ENCODE results near the gene ACYP2.
"Not testable (repeated sequence)": the region's sequence is repeated elsewhere in the genome, so short reads cannot be mapped to it uniquely, and the experiment has no call there.

The ACYP2 gene

GRCh38 chr2:54287532-54287931 lies 172.1 kb downstream of the ACYP2 start:
- Histone ChIP-seq H3K9ac (ENCODE audit: insufficient read length) (no peak overlapping the region), H3K27ac (no peak overlapping the region), H3K9me3 (ENCODE audit: low read depth, low read length) (no peaks in the 10 kb centered on the region), H3K36me3 (ENCODE audit: insufficient read depth, low read length) (no peaks in the 10 kb centered on the region), H3K4me3 (no peak overlapping the region)
- no peak for TF ChIP-seq POLR2AphosphoS5 (IDR thresholded peaks at IDR 0.05; ENCODE audit: borderline replicate concordance, low read depth, low read length)
- TF ChIP-seq EZH2 (IDR thresholded peaks at IDR 0.05), result no peak
- no peak for TF ChIP-seq FOXP2 (optimal IDR thresholded peaks at IDR 0.05; ENCODE audit: control extremely low read depth, extremely low read length, insufficient read depth)
- no peak for DNase-seq (ENCODE audit: low read depth, low spot score)

GRCh38 chr2:54289917-54290316 lies 174.5 kb downstream of the ACYP2 start:
- Histone ChIP-seq H3K9ac (ENCODE audit: insufficient read length) (no peak overlapping the region), H3K9me3 (ENCODE audit: low read depth, low read length) (no peaks in the 10 kb centered on the region), H3K36me3 (ENCODE audit: insufficient read depth, low read length) (no peaks in the 10 kb centered on the region), H3K27ac (no peak overlapping the region), H3K4me3 (no peak overlapping the region)
- no peak for TF ChIP-seq POLR2AphosphoS5 (IDR thresholded peaks at IDR 0.05; ENCODE audit: borderline replicate concordance, low read depth, low read length)
- TF ChIP-seq EZH2 (IDR thresholded peaks at IDR 0.05), result no peak
- no peak for TF ChIP-seq FOXP2 (optimal IDR thresholded peaks at IDR 0.05; ENCODE audit: control extremely low read depth, extremely low read length, insufficient read depth)
- no peak for DNase-seq (ENCODE audit: low read depth, low spot score)

GRCh38 chr2:54290356-54291025 lies 175.1 kb downstream of the ACYP2 start:
- DNase-seq (ENCODE audit: low read depth, low spot score), result no peak
- Histone ChIP-seq H3K27ac (no peak overlapping the region), H3K9me3 (ENCODE audit: low read depth, low read length) (no peaks in the 10 kb centered on the region), H3K4me3 (no peak overlapping the region), H3K36me3 (ENCODE audit: insufficient read depth, low read length) (no peaks in the 10 kb centered on the region), H3K9ac (ENCODE audit: insufficient read length) (no peak overlapping the region)
- no peak for TF ChIP-seq FOXP2 (optimal IDR thresholded peaks at IDR 0.05; ENCODE audit: control extremely low read depth, extremely low read length, insufficient read depth)

GRCh38 chr2:54294665-54295064 lies 179.2 kb downstream of the ACYP2 start:
- H3K9ac ChIP-seq (ENCODE audit: insufficient read length); DNase-seq (ENCODE audit: low read depth, low spot score); H3K36me3 ChIP-seq (ENCODE audit: insufficient read depth, low read length); H3K4me3 ChIP-seq; H3K9me3 ChIP-seq (ENCODE audit: low read depth, low read length); H3K27ac ChIP-seq: not testable (repeated sequence)

GRCh38 chr2:54295911-54296310 lies 180.5 kb downstream of the ACYP2 start:
- H3K9ac ChIP-seq (ENCODE audit: insufficient read length), result no peak overlapping the region

GRCh38 chr2:54298514-54298913 lies 183.1 kb downstream of the ACYP2 start:
- Histone ChIP-seq H3K9ac (ENCODE audit: insufficient read length) (no peak overlapping the region), H3K36me3 (ENCODE audit: insufficient read depth, low read length) (no peaks in the 10 kb centered on the region), H3K4me3 (no peak overlapping the region), H3K27ac (no peak overlapping the region), H3K9me3 (ENCODE audit: low read depth, low read length) (no peaks in the 10 kb centered on the region)
- TF ChIP-seq POLR2AphosphoS5 (IDR thresholded peaks at IDR 0.05; ENCODE audit: borderline replicate concordance, low read depth, low read length) (no peak), FOXP2 (optimal IDR thresholded peaks at IDR 0.05; ENCODE audit: control extremely low read depth, extremely low read length, insufficient read depth) (no peak), EZH2 (IDR thresholded peaks at IDR 0.05) (no peak)
- DNase-seq (ENCODE audit: low read depth, low spot score), result no peak

More at GRCh38 chr2:54295911-54296310, 180.5 kb downstream of the ACYP2 start:
- no peaks in the 10 kb centered on the region for H3K9me3 ChIP-seq (ENCODE audit: low read depth, low read length)
- no peaks in the 10 kb centered on the region for H3K36me3 ChIP-seq (ENCODE audit: insufficient read depth, low read length)
- no peak overlapping the region for H3K4me3 ChIP-seq
- no peak for TF ChIP-seq EZH2 (IDR thresholded peaks at IDR 0.05)
- TF ChIP-seq FOXP2 (optimal IDR thresholded peaks at IDR 0.05; ENCODE audit: control extremely low read depth, extremely low read length, insufficient read depth), result no peak
- no peak for TF ChIP-seq POLR2AphosphoS5 (IDR thresholded peaks at IDR 0.05; ENCODE audit: borderline replicate concordance, low read depth, low read length)
- no peak overlapping the region for H3K27ac ChIP-seq
- DNase-seq (ENCODE audit: low read depth, low spot score), result no peak

- TF ChIP-seq FOXP2 (optimal IDR thresholded peaks at IDR 0.05; ENCODE audit: control extremely low read depth, extremely low read length, insufficient read depth) (no peak), EZH2 (IDR thresholded peaks at IDR 0.05) (no peak), POLR2AphosphoS5 (IDR thresholded peaks at IDR 0.05; ENCODE audit: borderline replicate concordance, low read depth, low read length) (no peak)
- Histone ChIP-seq H3K27ac (no peak overlapping the region), H3K36me3 (ENCODE audit: insufficient read depth, low read length) (no peaks in the 10 kb centered on the region), H3K4me3 (no peak overlapping the region), H3K9ac (ENCODE audit: insufficient read length) (no peak overlapping the region), H3K9me3 (ENCODE audit: low read depth, low read length) (no peaks in the 10 kb centered on the region)
- no peak for DNase-seq (ENCODE audit: low read depth, low spot score)
Observed at GRCh38 chr2:54303631-54304030, 188.2 kb downstream of the ACYP2 start.

GRCh38 chr2:54306556-54306955 lies 191.1 kb downstream of the ACYP2 start:
- no peaks in the 10 kb centered on the region for H3K9me3 ChIP-seq (ENCODE audit: low read depth, low read length)
- no peak overlapping the region for H3K9ac ChIP-seq (ENCODE audit: insufficient read length)
- H3K36me3 ChIP-seq (ENCODE audit: insufficient read depth, low read length), result no peaks in the 10 kb centered on the region
- TF ChIP-seq FOXP2 (optimal IDR thresholded peaks at IDR 0.05; ENCODE audit: control extremely low read depth, extremely low read length, insufficient read depth), result no peak
- no peak for TF ChIP-seq EZH2 (IDR thresholded peaks at IDR 0.05)
- no peak for TF ChIP-seq POLR2AphosphoS5 (IDR thresholded peaks at IDR 0.05; ENCODE audit: borderline replicate concordance, low read depth, low read length)
- no peak for DNase-seq (ENCODE audit: low read depth, low spot score)
- no peak overlapping the region for H3K4me3 ChIP-seq
- H3K27ac ChIP-seq, result no peak overlapping the region

- no peaks in the 10 kb centered on the region for H3K9me3 ChIP-seq (ENCODE audit: low read depth, low read length)
- no peak overlapping the region for H3K4me3 ChIP-seq
- TF ChIP-seq EZH2 (IDR thresholded peaks at IDR 0.05) (no peak), POLR2AphosphoS5 (IDR thresholded peaks at IDR 0.05; ENCODE audit: borderline replicate concordance, low read depth, low read length) (no peak)
- H3K9ac ChIP-seq (ENCODE audit: insufficient read length), result no peak overlapping the region
- DNase-seq (ENCODE audit: low read depth, low spot score), result no peak
- H3K27ac ChIP-seq, result no peak overlapping the region
- no peaks in the 10 kb centered on the region for H3K36me3 ChIP-seq (ENCODE audit: insufficient read depth, low read length)
Observed at GRCh38 chr2:54308186-54308585, 192.8 kb downstream of the ACYP2 start.

All from SK-N-MC (cell line).